GM19468 (cell line): ENCODE results near the gene ADGRG6.
"Not testable (repeated sequence)": the region's sequence is repeated elsewhere in the genome, so short reads cannot be mapped to it uniquely, and the experiment has no call there.

ENCODE experiments used
- ATAC-seq: cut with Tn5 transposase; IDR thresholded peaks from one replicate; pipeline ENCODE4 v1.9.1; 2021; ENCODE audit warnings: mild to moderate bottlenecking, moderate library complexity, moderate number of reproducible peaks; ENCODE audit not compliant: unreplicated experiment; ENCODE audit errors: extremely low read depth

Gene ADGRG6

GRCh38 chr6:142301651-142302391 lies at the start of gene ADGRG6:
Gene ADGRG6 (plus strand): TSS chr6:142302007. CDS start chr6:142302330, 323 bp downstream.
- ATAC-seq, result peak; percentile 49

GRCh38 chr6:142254513-142254912 lies 47.3 kb upstream of the ADGRG6 start:
- ATAC-seq, result no peak

- no peak for ATAC-seq
These were observed 46.0 kb upstream of the ADGRG6 start for GRCh38 chr6:142255785-142256184.

- ATAC-seq, result no peak
These were observed 43.5 kb upstream of the ADGRG6 start for GRCh38 chr6:142258305-142258704.

- no peak for ATAC-seq
These were observed 43.0 kb upstream of the ADGRG6 start for GRCh38 chr6:142258757-142259156.

- no peak for ATAC-seq
These were observed 41.1 kb upstream of the ADGRG6 start for GRCh38 chr6:142260748-142261147.

GRCh38 chr6:142262231-142262630 lies 39.6 kb upstream of the ADGRG6 start:
- ATAC-seq, result no peak

GRCh38 chr6:142265476-142265875 lies 36.3 kb upstream of the ADGRG6 start:
- ATAC-seq, result no peak

- ATAC-seq, result no peak
These were observed 35.7 kb upstream of the ADGRG6 start for GRCh38 chr6:142266060-142266459.

- ATAC-seq, result no peak
These were observed 30.3 kb upstream of the ADGRG6 start for GRCh38 chr6:142271476-142271875.

GRCh38 chr6:142274656-142275055 lies 27.2 kb upstream of the ADGRG6 start:
- no peak for ATAC-seq

- no peak for ATAC-seq
These were observed 26.4 kb upstream of the ADGRG6 start for GRCh38 chr6:142275236-142276006.

- ATAC-seq, result no peak
These were observed 25.6 kb upstream of the ADGRG6 start for GRCh38 chr6:142276256-142276655.

- no peak for ATAC-seq
These were observed 22.2 kb upstream of the ADGRG6 start for GRCh38 chr6:142279350-142280180.

- no peak for ATAC-seq
These were observed 21.5 kb upstream of the ADGRG6 start for GRCh38 chr6:142280265-142280664.

- no peak for ATAC-seq
These were observed 20.9 kb upstream of the ADGRG6 start for GRCh38 chr6:142280927-142281326.

- not testable (repeated sequence) for ATAC-seq
These were observed 18.7 kb upstream of the ADGRG6 start for GRCh38 chr6:142283138-142283537.

- no peak for ATAC-seq
These were observed 17.4 kb upstream of the ADGRG6 start for GRCh38 chr6:142284419-142284818.

- ATAC-seq, result no peak
These were observed 16.3 kb upstream of the ADGRG6 start for GRCh38 chr6:142285235-142286087.

- no peak for ATAC-seq
These were observed 15.8 kb upstream of the ADGRG6 start for GRCh38 chr6:142286088-142286409.
